ENCODE results near the gene STARD8.
"Not testable (repeated sequence)": the region's sequence is repeated elsewhere in the genome, so short reads cannot be mapped to it uniquely, and the experiment has no call there.

STARD8 gene

GRCh38 chrX:68726366-68726765 lies 78.9 kb downstream of the STARD8 start:
- no peaks in the 10 kb centered on the region for H3K9me3 ChIP-seq (ENCODE audit: control extremely low read depth in 1 of 5, control insufficient read depth in 4 of 5, insufficient read depth in 2 of 5, low read depth in 1 of 5, low read length in 4 of 5)
- ChIA-PET POLR2A (no interaction called here), CTCF (interaction anchor here (0.9 kb wide), 1 partner anchor 218 kb away, joined by 3 read pairs; no protein-coding TSS in a partner anchor)
- 81% methylated on average over 7 of the region's 7 CpGs for WGBS (ENCODE audit: insufficient coverage)
- no peaks in the 10 kb centered on the region for H3K4me1 ChIP-seq (ENCODE audit: control extremely low read depth in 1 of 4, control insufficient read depth in 4 of 4, insufficient read depth in 4 of 4, low read length in 3 of 4)
- H3K4me3 ChIP-seq (ENCODE audit: control insufficient read depth in 1 of 7, extremely low read depth in 1 of 7, insufficient read depth in 4 of 7, low read depth in 2 of 7, low read length in 6 of 7): no peak overlapping the region
- peaks cover 0 to 12% (median 0%) of the 10 kb centered on the region in 5 experiments for H3K27me3 ChIP-seq (replicated peaks in 2 of 5; ENCODE audit: control insufficient read depth in 4 of 5, insufficient read depth in 5 of 5, low read length in 4 of 5)
- DNase-seq: no peak
- H3K27ac ChIP-seq (ENCODE audit: insufficient read depth in 1 of 2, low read depth in 1 of 2, low read length in 2 of 2, poor library complexity in 1 of 2, severe bottlenecking in 2 of 2): no peak overlapping the region
- peaks cover 0 to 35% (median 12%) of the 10 kb centered on the region in 4 experiments for H3K36me3 ChIP-seq (ENCODE audit: control insufficient read depth in 4 of 4, insufficient read depth in 4 of 4, low read length in 3 of 4)

GRCh38 chrX:68727696-68728095 lies 80.2 kb downstream of the STARD8 start:
- Histone ChIP-seq H3K9me3 (ENCODE audit: control extremely low read depth in 1 of 5, control insufficient read depth in 4 of 5, insufficient read depth in 2 of 5, low read depth in 1 of 5, low read length in 4 of 5) (no peaks in the 10 kb centered on the region), H3K4me1 (ENCODE audit: control extremely low read depth in 1 of 4, control insufficient read depth in 4 of 4, insufficient read depth in 4 of 4, low read length in 3 of 4) (no peaks in the 10 kb centered on the region), H3K36me3 (ENCODE audit: control insufficient read depth in 4 of 4, insufficient read depth in 4 of 4, low read length in 3 of 4) (peaks cover 0 to 22% (median 6%) of the 10 kb centered on the region in 4 experiments), H3K27ac (ENCODE audit: insufficient read depth in 1 of 2, low read depth in 1 of 2, low read length in 2 of 2, poor library complexity in 1 of 2, severe bottlenecking in 2 of 2) (no peak overlapping the region), H3K4me3 (ENCODE audit: control insufficient read depth in 1 of 7, extremely low read depth in 1 of 7, insufficient read depth in 4 of 7, low read depth in 2 of 7, low read length in 6 of 7) (no peak overlapping the region), H3K27me3 (replicated peaks in 2 of 5; ENCODE audit: control insufficient read depth in 4 of 5, insufficient read depth in 5 of 5, low read length in 4 of 5) (peaks cover 0 to 6% (median 0%) of the 10 kb centered on the region in 5 experiments)
- POLR2A ChIA-PET: no interaction called here
- CTCF ChIA-PET: interaction anchor here (0.6 to 1.5 kb wide), 2 partner anchors 16 to 561 kb away, joined by 3 to 4 read pairs; no protein-coding TSS in a partner anchor
- WGBS (ENCODE audit: insufficient coverage): 92% methylated on average over 4 of the region's 4 CpGs
- DNase-seq: no peak

DNA sequence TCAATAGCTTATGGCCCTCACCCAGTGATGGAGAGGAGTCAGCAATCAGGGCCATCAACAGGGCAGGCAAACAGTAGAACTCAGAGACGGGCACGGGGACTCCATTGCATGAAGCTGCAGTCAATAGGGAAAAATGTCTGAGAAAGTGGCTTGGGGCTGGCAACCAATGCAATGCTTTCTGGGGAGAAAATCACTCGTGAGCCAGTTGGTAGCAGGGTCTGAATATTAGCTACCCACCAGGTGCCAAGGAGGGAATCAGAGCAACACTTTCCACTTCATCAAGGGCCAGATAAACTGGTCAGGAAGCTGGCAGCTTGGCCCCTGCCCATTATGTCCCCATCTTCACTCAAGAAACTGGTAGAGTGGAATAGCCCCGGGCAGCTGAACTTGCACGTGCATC lies 80.7 kb downstream of the STARD8 start:
- Histone ChIP-seq H3K4me1 (ENCODE audit: control extremely low read depth in 1 of 4, control insufficient read depth in 4 of 4, insufficient read depth in 4 of 4, low read length in 3 of 4) (no peaks in the 10 kb centered on the region), H3K9me3 (ENCODE audit: control extremely low read depth in 1 of 5, control insufficient read depth in 4 of 5, insufficient read depth in 2 of 5, low read depth in 1 of 5, low read length in 4 of 5) (no peaks in the 10 kb centered on the region), H3K27me3 (replicated peaks in 2 of 5; ENCODE audit: control insufficient read depth in 4 of 5, insufficient read depth in 5 of 5, low read length in 4 of 5) (peaks cover 0 to 6% (median 0%) of the 10 kb centered on the region in 5 experiments), H3K27ac (ENCODE audit: insufficient read depth in 1 of 2, low read depth in 1 of 2, low read length in 2 of 2, poor library complexity in 1 of 2, severe bottlenecking in 2 of 2) (no peak overlapping the region), H3K4me3 (ENCODE audit: control insufficient read depth in 1 of 7, extremely low read depth in 1 of 7, insufficient read depth in 4 of 7, low read depth in 2 of 7, low read length in 6 of 7) (no peak overlapping the region), H3K36me3 (ENCODE audit: control insufficient read depth in 4 of 4, insufficient read depth in 4 of 4, low read length in 3 of 4) (peaks cover 0 to 17% (median 4%) of the 10 kb centered on the region in 4 experiments)
- CTCF ChIA-PET: interaction anchor here (1.5 kb wide), 1 partner anchor 16 kb away, joined by 4 read pairs; no protein-coding TSS in a partner anchor
- POLR2A ChIA-PET: no interaction called here
- DNase-seq: no peak
- 93% methylated on average over 4 of the region's 5 CpGs for WGBS (ENCODE audit: insufficient coverage)

- Histone ChIP-seq H3K27ac (ENCODE audit: insufficient read depth in 1 of 2, low read depth in 1 of 2, low read length in 2 of 2, poor library complexity in 1 of 2, severe bottlenecking in 2 of 2) (no peak overlapping the region), H3K4me1 (ENCODE audit: control extremely low read depth in 1 of 4, control insufficient read depth in 4 of 4, insufficient read depth in 4 of 4, low read length in 3 of 4) (no peaks in the 10 kb centered on the region), H3K9me3 (ENCODE audit: control extremely low read depth in 1 of 5, control insufficient read depth in 4 of 5, insufficient read depth in 2 of 5, low read depth in 1 of 5, low read length in 4 of 5) (no peaks in the 10 kb centered on the region), H3K27me3 (replicated peaks in 2 of 5; ENCODE audit: control insufficient read depth in 4 of 5, insufficient read depth in 5 of 5, low read length in 4 of 5) (peaks cover 0 to 8% (median 0%) of the 10 kb centered on the region in 5 experiments), H3K36me3 (ENCODE audit: control insufficient read depth in 4 of 4, insufficient read depth in 4 of 4, low read length in 3 of 4) (no peaks in the 10 kb centered on the region), H3K4me3 (ENCODE audit: control insufficient read depth in 1 of 7, extremely low read depth in 1 of 7, insufficient read depth in 4 of 7, low read depth in 2 of 7, low read length in 6 of 7) (no peak overlapping the region)
- 43% methylated on average over 1 of the region's 2 CpGs for WGBS (ENCODE audit: insufficient coverage)
- ChIA-PET POLR2A (no interaction called here), CTCF (no interaction called here)
- DNase-seq: no peak
These were observed 83.8 kb downstream of the STARD8 start for GRCh38 chrX:68731254-68731653.

- Histone ChIP-seq H3K36me3 (ENCODE audit: control insufficient read depth in 4 of 4, insufficient read depth in 4 of 4, low read length in 3 of 4) (no peaks in the 10 kb centered on the region), H3K4me3 (ENCODE audit: control insufficient read depth in 1 of 7, extremely low read depth in 1 of 7, insufficient read depth in 4 of 7, low read depth in 2 of 7, low read length in 6 of 7) (no peak overlapping the region), H3K27me3 (replicated peaks in 2 of 5; ENCODE audit: control insufficient read depth in 4 of 5, insufficient read depth in 5 of 5, low read length in 4 of 5) (peaks cover 0 to 8% (median 0%) of the 10 kb centered on the region in 5 experiments), H3K4me1 (ENCODE audit: control extremely low read depth in 1 of 4, control insufficient read depth in 4 of 4, insufficient read depth in 4 of 4, low read length in 3 of 4) (no peaks in the 10 kb centered on the region), H3K9me3 (ENCODE audit: control extremely low read depth in 1 of 5, control insufficient read depth in 4 of 5, insufficient read depth in 2 of 5, low read depth in 1 of 5, low read length in 4 of 5) (no peaks in the 10 kb centered on the region), H3K27ac (ENCODE audit: insufficient read depth in 1 of 2, low read depth in 1 of 2, low read length in 2 of 2, poor library complexity in 1 of 2, severe bottlenecking in 2 of 2) (no peak overlapping the region)
- 10% methylated on average over 4 of the region's 4 CpGs for WGBS (ENCODE audit: insufficient coverage)
- POLR2A ChIA-PET: no interaction called here
- peak; percentile 39 to 72 (median 64) for DNase-seq
- CTCF ChIA-PET: interaction anchor here (1.0 to 1.8 kb wide), 5 partner anchors 74 to 550 kb away, joined by 3 to 5 read pairs (median 3); no protein-coding TSS in a partner anchor
These were observed 85.5 kb downstream of the STARD8 start for GRCh38 chrX:68732906-68733493.

GRCh38 chrX:68735266-68735665 lies 87.8 kb downstream of the STARD8 start:
- CTCF ChIA-PET: no interaction called here
- POLR2A ChIA-PET: no interaction called here
- no peak overlapping the region for H3K27ac ChIP-seq (ENCODE audit: insufficient read depth in 1 of 2, low read depth in 1 of 2, low read length in 2 of 2, poor library complexity in 1 of 2, severe bottlenecking in 2 of 2)

DNA sequence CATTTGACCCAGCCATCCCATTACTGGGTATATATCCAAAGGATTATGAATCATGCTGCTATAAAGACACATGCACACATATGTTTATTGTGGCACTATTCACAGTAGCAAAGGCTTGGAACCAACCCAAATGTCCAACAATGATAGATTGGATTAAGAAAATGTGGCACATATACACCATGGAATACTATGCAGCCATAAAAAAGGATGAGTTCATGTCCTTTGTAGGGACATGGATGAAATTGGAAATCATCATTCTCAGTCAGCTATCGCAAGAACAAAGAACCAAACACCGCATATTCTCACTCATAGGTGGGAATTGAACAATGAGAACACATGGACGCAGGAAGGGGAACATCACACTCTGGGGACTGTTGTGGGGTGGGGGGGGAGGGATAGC lies 94.4 kb downstream of the STARD8 start:
- H3K4me3 ChIP-seq (ENCODE audit: control insufficient read depth in 1 of 7, extremely low read depth in 1 of 7, insufficient read depth in 4 of 7, low read depth in 2 of 7, low read length in 6 of 7); POLR2A ChIA-PET; H3K27me3 ChIP-seq (replicated peaks in 2 of 5; ENCODE audit: control insufficient read depth in 4 of 5, insufficient read depth in 5 of 5, low read length in 4 of 5); H3K36me3 ChIP-seq (ENCODE audit: control insufficient read depth in 4 of 4, insufficient read depth in 4 of 4, low read length in 3 of 4); CTCF ChIA-PET; H3K9me3 ChIP-seq (ENCODE audit: control extremely low read depth in 1 of 5, control insufficient read depth in 4 of 5, insufficient read depth in 2 of 5, low read depth in 1 of 5, low read length in 4 of 5); H3K4me1 ChIP-seq (ENCODE audit: control extremely low read depth in 1 of 4, control insufficient read depth in 4 of 4, insufficient read depth in 4 of 4, low read length in 3 of 4); DNase-seq; H3K27ac ChIP-seq (ENCODE audit: insufficient read depth in 1 of 2, low read depth in 1 of 2, low read length in 2 of 2, poor library complexity in 1 of 2, severe bottlenecking in 2 of 2): not testable (repeated sequence)
- no CpG with 5 or more reads among the region's 3 CpGs for WGBS (ENCODE audit: insufficient coverage)

More at GRCh38 chrX:68735266-68735665, 87.8 kb downstream of the STARD8 start:
- Histone ChIP-seq H3K27me3 (replicated peaks in 2 of 5; ENCODE audit: control insufficient read depth in 4 of 5, insufficient read depth in 5 of 5, low read length in 4 of 5) (peaks cover 0 to 6% (median 0%) of the 10 kb centered on the region in 5 experiments), H3K36me3 (ENCODE audit: control insufficient read depth in 4 of 4, insufficient read depth in 4 of 4, low read length in 3 of 4) (no peaks in the 10 kb centered on the region), H3K4me3 (ENCODE audit: control insufficient read depth in 1 of 7, extremely low read depth in 1 of 7, insufficient read depth in 4 of 7, low read depth in 2 of 7, low read length in 6 of 7) (no peak overlapping the region), H3K9me3 (ENCODE audit: control extremely low read depth in 1 of 5, control insufficient read depth in 4 of 5, insufficient read depth in 2 of 5, low read depth in 1 of 5, low read length in 4 of 5) (no peaks in the 10 kb centered on the region), H3K4me1 (ENCODE audit: control extremely low read depth in 1 of 4, control insufficient read depth in 4 of 4, insufficient read depth in 4 of 4, low read length in 3 of 4) (no peaks in the 10 kb centered on the region)
- DNase-seq: no peak
- no CpG with 5 or more reads among the region's 1 CpG for WGBS (ENCODE audit: insufficient coverage)

All from common myeloid progenitor, CD34-positive (primary cell).